RWPE1 (cell line): Measurements from ENCODE around the gene MGAT4B.
"Not testable (repeated sequence)": the region's sequence is repeated elsewhere in the genome, so short reads cannot be mapped to it uniquely, and the experiment has no call there.

ENCODE experiments used
- CTCF ChIA-PET: fragments of 350-600 bp; sonication (Branson Sonifier 250); formaldehyde crosslinking; extraction: SDS; loops from one replicate; lab custom pipeline; 2021; lab: Yijun Ruan, JAX
- POLR2A ChIA-PET: fragments of 400-600 bp; formaldehyde crosslinking; extraction: SDS; loops from one replicate; lab custom pipeline; 2020; ENCODE audit warnings: antibody characterized with exemption; ENCODE audit not compliant: low non-redundant PET; lab: Yijun Ruan, JAX
- DNase-seq: peaks from one replicate; pipeline ENCODE4 v3.0.0; 2012; ENCODE audit warnings: low spot score
- H3K27ac ChIP-seq: fragments of 450-650 bp; 2 replicates; pipeline ENCODE4 v1.5.1; 2017
- TF ChIP-seq, protein P1 (sequence below): fragments of 450-650 bp; conservative IDR thresholded peaks from 2 replicates; pipeline ENCODE4 v1.5.1; 2017; ENCODE audit warnings: low read depth, mild to moderate bottlenecking

Gene MGAT4B

DNA sequence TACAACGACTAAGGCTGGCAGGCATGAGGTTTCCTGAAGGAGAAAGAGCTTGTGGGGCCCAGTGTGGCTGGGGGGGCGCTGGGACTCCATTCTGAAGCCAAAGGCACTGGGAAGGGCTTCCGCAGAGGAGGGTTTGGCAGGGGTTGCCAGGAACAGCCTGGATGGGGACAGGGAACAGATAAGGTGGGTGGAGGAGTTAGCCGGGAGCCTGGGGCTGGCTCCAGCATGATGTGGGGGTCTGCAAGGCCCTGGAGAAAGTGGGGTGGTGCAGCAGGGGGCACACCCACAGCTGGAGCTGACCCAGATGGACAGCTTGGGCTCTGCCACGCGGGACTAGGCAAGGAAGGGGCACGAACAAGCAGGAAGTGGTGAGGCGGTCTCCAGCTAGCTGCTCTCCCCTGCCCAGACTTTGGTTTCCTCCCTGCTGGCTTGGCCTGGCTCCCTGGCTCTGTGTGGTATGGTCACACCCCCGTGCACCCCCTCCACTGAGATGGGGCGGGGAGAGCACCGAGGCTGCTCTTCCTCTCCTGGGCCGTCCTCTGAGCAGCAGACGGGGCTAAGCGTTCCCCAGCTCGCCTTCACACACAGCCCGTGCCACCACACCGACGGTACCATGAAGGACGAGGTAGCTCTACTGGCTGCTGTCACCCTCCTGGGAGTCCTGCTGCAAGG lies 13.1 kb downstream of the MGAT4B start, which contains the start of gene LTC4S:
TSS of gene LTC4S (plus strand) at position 519 of the 672 bp plus-strand sequence. CDS start at position 614, 95 bp downstream.
- TF ChIP-seq, protein P1, sequence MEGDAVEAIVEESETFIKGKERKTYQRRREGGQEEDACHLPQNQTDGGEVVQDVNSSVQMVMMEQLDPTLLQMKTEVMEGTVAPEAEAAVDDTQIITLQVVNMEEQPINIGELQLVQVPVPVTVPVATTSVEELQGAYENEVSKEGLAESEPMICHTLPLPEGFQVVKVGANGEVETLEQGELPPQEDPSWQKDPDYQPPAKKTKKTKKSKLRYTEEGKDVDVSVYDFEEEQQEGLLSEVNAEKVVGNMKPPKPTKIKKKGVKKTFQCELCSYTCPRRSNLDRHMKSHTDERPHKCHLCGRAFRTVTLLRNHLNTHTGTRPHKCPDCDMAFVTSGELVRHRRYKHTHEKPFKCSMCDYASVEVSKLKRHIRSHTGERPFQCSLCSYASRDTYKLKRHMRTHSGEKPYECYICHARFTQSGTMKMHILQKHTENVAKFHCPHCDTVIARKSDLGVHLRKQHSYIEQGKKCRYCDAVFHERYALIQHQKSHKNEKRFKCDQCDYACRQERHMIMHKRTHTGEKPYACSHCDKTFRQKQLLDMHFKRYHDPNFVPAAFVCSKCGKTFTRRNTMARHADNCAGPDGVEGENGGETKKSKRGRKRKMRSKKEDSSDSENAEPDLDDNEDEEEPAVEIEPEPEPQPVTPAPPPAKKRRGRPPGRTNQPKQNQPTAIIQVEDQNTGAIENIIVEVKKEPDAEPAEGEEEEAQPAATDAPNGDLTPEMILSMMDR = no peak
- H3K27ac ChIP-seq = peak within 1 kb of the TSS; percentile 86
- ChIA-PET POLR2A (interaction anchor here (1.0 kb wide), 1 partner anchor 31 kb away, joined by 3 read pairs; no protein-coding TSS in a partner anchor), CTCF (interaction anchor here (1.2 to 7.0 kb wide), 2 partner anchors 20 to 30 kb away, joined by 3 to 39 read pairs; no protein-coding TSS in a partner anchor)
- DNase-seq = no peak

GRCh38 chr5:179792612-179793467 lies 13.8 kb downstream of the MGAT4B start:
- ChIA-PET POLR2A (interaction anchor here (1.0 kb wide), 1 partner anchor 30 kb away, joined by 3 read pairs; no protein-coding TSS in a partner anchor), CTCF (interaction anchor here (0.7 to 7.0 kb wide), 2 partner anchors 9 to 30 kb away, joined by 3 to 39 read pairs; no protein-coding TSS in a partner anchor)
- H3K27ac ChIP-seq = peak overlapping the region; percentile 86
- TF ChIP-seq, protein P1 = no peak
- no peak for DNase-seq

DNA sequence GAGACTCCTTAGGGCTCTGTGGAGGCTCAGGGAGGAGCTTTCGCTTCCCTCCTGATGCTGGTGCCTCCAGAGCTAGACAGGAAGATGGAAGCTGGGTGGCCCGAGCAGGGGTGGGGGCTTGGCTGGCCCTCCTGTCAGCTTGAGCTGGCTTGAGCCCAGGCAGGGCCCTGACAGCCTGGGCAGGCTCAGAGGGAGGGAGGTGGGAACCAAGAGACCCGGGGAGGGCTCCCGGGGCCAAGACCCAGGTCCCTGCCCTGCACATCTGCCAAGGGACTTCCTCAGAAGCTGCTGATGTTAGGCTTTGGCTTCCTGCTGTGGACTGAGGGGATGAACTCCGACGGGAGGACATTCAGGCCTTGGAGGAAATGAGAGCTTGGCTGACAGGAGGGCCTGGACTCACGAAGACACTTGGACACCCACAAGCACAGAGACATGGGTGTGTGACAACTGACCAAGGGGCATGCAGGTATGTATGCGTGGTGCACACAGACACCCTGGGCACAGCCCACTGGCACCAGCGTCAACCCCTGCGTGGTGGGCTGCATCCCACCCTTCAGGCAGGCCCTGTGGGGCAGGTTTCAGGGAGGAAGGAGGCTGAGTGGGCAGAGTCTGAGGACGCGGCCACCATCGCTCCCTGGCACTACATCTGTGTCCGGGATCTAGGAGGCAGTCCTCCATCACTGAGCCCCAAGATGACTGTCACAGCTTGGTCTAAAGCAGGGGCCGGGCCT lies 14.6 kb downstream of the MGAT4B start:
- DNase-seq = no peak
- ChIA-PET POLR2A (no interaction called here), CTCF (interaction anchor here (0.7 to 7.0 kb wide), 2 partner anchors 10 to 29 kb away, joined by 3 to 39 read pairs; no protein-coding TSS in a partner anchor)
- TF ChIP-seq, protein P1 = no peak
- peak overlapping the region; percentile 5; the same call in 1 of the 2 replicates for H3K27ac ChIP-seq

GRCh38 chr5:179789278-179789677 lies 17.4 kb downstream of the MGAT4B start:
- H3K27ac ChIP-seq, POLR2A ChIA-PET, DNase-seq: not testable (repeated sequence)
- CTCF ChIA-PET = interaction anchor here (1.1 kb wide), 1 partner anchor 9 kb away, joined by 9 read pairs; no protein-coding TSS in a partner anchor

- TF ChIP-seq, protein P1 = no peak
- DNase-seq = no peak
- CTCF ChIA-PET = interaction anchor here (0.5 to 1.1 kb wide), 3 partner anchors 8 to 120 kb away, joined by 3 to 9 read pairs (median 3); no protein-coding TSS in a partner anchor
- no peak overlapping the region for H3K27ac ChIP-seq
- POLR2A ChIA-PET = no interaction called here
These were observed 18.3 kb downstream of the MGAT4B start for GRCh38 chr5:179788193-179788854.

DNA sequence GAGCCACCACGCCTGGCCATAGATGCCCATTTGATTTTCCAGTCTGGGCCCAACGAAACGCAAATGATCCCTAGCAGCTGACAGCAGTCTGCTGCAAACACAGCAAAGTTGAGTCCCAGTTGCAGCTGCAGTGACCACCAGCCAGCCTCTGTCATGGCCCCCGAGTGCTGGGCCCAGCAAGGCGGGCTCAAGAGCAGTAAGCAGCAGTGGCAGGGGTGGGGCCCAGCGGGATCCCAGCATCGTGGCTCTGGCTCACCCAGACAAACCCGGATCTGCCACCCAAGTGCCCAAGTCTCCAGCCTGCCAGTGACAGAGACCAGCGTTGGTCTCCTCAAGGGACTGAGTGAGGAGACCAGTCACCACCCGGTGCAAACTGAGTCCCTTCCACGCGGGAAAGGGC lies 19.8 kb downstream of the MGAT4B start:
- TF ChIP-seq, protein P1 = no peak
- no peak for DNase-seq
- ChIA-PET POLR2A (no interaction called here), CTCF (no interaction called here)
- H3K27ac ChIP-seq = peak overlapping the region; percentile 0; the same call in 1 of the 2 replicates
